Tibial artery (tissue), 4 donors: ENCODE measurements around the gene CAB39.

Experiments used
- DNase-seq, 2 donors: peaks; one replicate each; pipeline ENCODE4 v3.0.0-alpha.2; 2019
- H3K27ac ChIP-seq, 2 donors: fragments of 200-600 bp; sonication (generic) in 1 of 2; 1 replicate in 1 of 2; 2 replicates in 1 of 2; pipeline ENCODE4 v1.5.1; 2018 to 2019; ENCODE audit warnings: mild to moderate bottlenecking in 1 of 2
- H3K27me3 ChIP-seq, 2 donors: fragments of 200-600 bp; sonication (generic) in 1 of 2; one replicate each; pipeline versions ENCODE4 v1.5.1 to v1.6.0; 2016 to 2019
- H3K36me3 ChIP-seq, 3 donors: fragments of 200-600 bp; sonication (generic) in 2 of 3; one replicate each; pipeline ENCODE4 v1.5.1; 2016 to 2019; ENCODE audit warnings: mild to moderate bottlenecking in 2 of 3
- H3K4me1 ChIP-seq, 4 donors: fragments of 200-600 bp; sonication (generic) in 2 of 4; 1 replicate in 3 of 4; 2 replicates in 1 of 4; pipeline ENCODE4 v1.5.1; 2016 to 2019
- H3K4me3 ChIP-seq, 2 donors: fragments of 200-600 bp; sonication (generic) in 1 of 2; 1 replicate in 1 of 2; 2 replicates in 1 of 2; pipeline ENCODE4 v1.5.1; 2018 to 2019; ENCODE audit warnings: mild to moderate bottlenecking in 2 of 2
- H3K9me3 ChIP-seq, 3 donors: fragments of 200-600 bp; sonication (generic) in 1 of 3; one replicate each; pipeline ENCODE4 v1.5.1; 2016 to 2019
- CTCF ChIP-seq, 2 experiments: fragments of 200-600 bp in 1 of 2; fragments of 450-650 bp in 1 of 2; IDR thresholded peaks; one replicate each; pipeline ENCODE4 v1.5.1; 2017 to 2019; ENCODE audit warnings: antibody characterized with exemption in 2 of 2, mild to moderate bottlenecking in 1 of 2, moderate library complexity in 1 of 2
- intact Hi-C: fragments of 100-400 bp; cut with DNase I; formaldehyde crosslinking; loops from one replicate; pipeline ENCODE4 v1.15.0; 2023; ENCODE audit warnings: low total_unique reads

CAB39 gene

GRCh38 chr2:230785346-230785745 lies 72.7 kb downstream of the CAB39 start:
- no peaks in the 10 kb centered on the region for H3K27me3 ChIP-seq
- H3K36me3 ChIP-seq: peaks cover 4 to 22% (median 4%) of the 10 kb centered on the region in 3 donors
- H3K4me3 ChIP-seq: no peak overlapping the region
- peaks cover 0 to 14% (median 0%) of the 10 kb centered on the region in 3 donors for H3K9me3 ChIP-seq
- intact Hi-C loops: no loop called here
- no peak for DNase-seq
- peak overlapping the region; percentile 9 to 38 for H3K27ac ChIP-seq
- TF ChIP-seq CTCF (IDR thresholded peaks at IDR 0.05): no peak
- H3K4me1 ChIP-seq: peaks cover 3 to 32% (median 18%) of the 10 kb centered on the region in 4 donors

GRCh38 chr2:230787101-230787500 lies 74.5 kb downstream of the CAB39 start:
- intact Hi-C loops: no loop called here
- peaks cover 3 to 31% (median 17%) of the 10 kb centered on the region in 4 donors for H3K4me1 ChIP-seq

GRCh38 chr2:230788554-230789175 lies 76.0 kb downstream of the CAB39 start:
- Histone ChIP-seq H3K27ac (no peak overlapping the region), H3K9me3 (peaks cover 0 to 14% (median 0%) of the 10 kb centered on the region in 3 donors), H3K27me3 (no peaks in the 10 kb centered on the region), H3K4me1 (peaks cover 3 to 44% (median 22%) of the 10 kb centered on the region in 4 donors), H3K36me3 (peaks cover 3 to 23% (median 12%) of the 10 kb centered on the region in 3 donors), H3K4me3 (no peak overlapping the region)
- intact Hi-C loops: loop anchor here (2.0 kb wide), 1 partner anchor 14 kb away; no protein-coding TSS in a partner anchor
- TF ChIP-seq CTCF (IDR thresholded peaks at IDR 0.05): no peak
- DNase-seq: no peak

More at GRCh38 chr2:230787101-230787500, 74.5 kb downstream of the CAB39 start:
- H3K27me3 ChIP-seq: no peaks in the 10 kb centered on the region
- H3K9me3 ChIP-seq: peaks cover 0 to 14% (median 0%) of the 10 kb centered on the region in 3 donors
- TF ChIP-seq CTCF (IDR thresholded peaks at IDR 0.05): no peak
- DNase-seq: no peak
- no peak overlapping the region for H3K4me3 ChIP-seq
- H3K27ac ChIP-seq: no peak overlapping the region
- peaks cover 4 to 29% (median 12%) of the 10 kb centered on the region in 3 donors for H3K36me3 ChIP-seq

GRCh38 chr2:230790981-230791380 lies 78.3 kb downstream of the CAB39 start:
- no peak for DNase-seq
- H3K27me3 ChIP-seq: no peaks in the 10 kb centered on the region
- no peak overlapping the region for H3K4me3 ChIP-seq
- peaks cover 0 to 51% (median 28%) of the 10 kb centered on the region in 4 donors for H3K4me1 ChIP-seq
- peaks cover 0 to 14% (median 0%) of the 10 kb centered on the region in 3 donors for H3K9me3 ChIP-seq
- H3K36me3 ChIP-seq: peaks cover 0 to 16% (median 12%) of the 10 kb centered on the region in 3 donors
- intact Hi-C loops: no loop called here
- TF ChIP-seq CTCF (IDR thresholded peaks at IDR 0.05): no peak
- H3K27ac ChIP-seq: peak overlapping the region in 1 of 2 donors; percentile 17

- Histone ChIP-seq H3K27ac (peak overlapping the region; percentile 60 to 79), H3K9me3 (peaks cover 0 to 8% (median 0%) of the 10 kb centered on the region in 3 donors), H3K4me1 (peaks cover 3 to 76% (median 30%) of the 10 kb centered on the region in 4 donors), H3K4me3 (no peak overlapping the region), H3K27me3 (no peaks in the 10 kb centered on the region), H3K36me3 (peaks cover 0 to 10% (median 8%) of the 10 kb centered on the region in 3 donors)
- peak; percentile 86 to 91 for DNase-seq
- intact Hi-C loops: no loop called here
- no peak for TF ChIP-seq CTCF (IDR thresholded peaks at IDR 0.05)
Measured at GRCh38 chr2:230793572-230794359, 81.1 kb downstream of the CAB39 start.
